HepG2 (cell line): ENCODE results near the gene SLCO4A1. TPM values are rescaled to one million over a fixed set of nuclear protein-coding genes. Genes with fewer than 3 reads are reported as not detected.

ENCODE experiments used
- CERS6 ChIP-seq: sonication (generic); formaldehyde crosslinking; IDR thresholded peaks from 2 replicates; pipeline ENCODE4 v1.5.0; 2020; ENCODE audit warnings: missing genetic modification reagents
- POGZ ChIP-seq: sonication (generic); formaldehyde crosslinking; IDR thresholded peaks from 2 replicates; pipeline ENCODE4 v1.4.0; 2020; ENCODE audit warnings: mild to moderate bottlenecking, missing genetic modification reagents
- RFX1 ChIP-seq: fragments of 450-650 bp; IDR thresholded peaks from 2 replicates; pipeline ENCODE4 v1.6.1; 2017
- SP5 ChIP-seq: IDR thresholded peaks from 2 replicates; pipeline ENCODE4 v1.6.1; 2016; ENCODE audit warnings: low read depth, borderline replicate concordance
- ZBTB20 ChIP-seq: sonication (generic); formaldehyde crosslinking; IDR thresholded peaks from 2 replicates; pipeline ENCODE4 v1.8.1; 2023; ENCODE audit warnings: missing genetic modification reagents, low read depth, mild to moderate bottlenecking, borderline replicate concordance
- ZBTB40 ChIP-seq, 2 experiments: fragments of 450-650 bp in 1 of 2; sonication (generic) in 1 of 2; formaldehyde crosslinking in 1 of 2; IDR thresholded peaks; 2 replicates each; pipeline versions ENCODE4 v1.6.1 to v1.8.0; 2016 to 2022; ENCODE audit warnings: antibody characterized with exemption in 1 of 2, mild to moderate bottlenecking in 1 of 2, missing genetic modification reagents in 1 of 2
- ZNF362 ChIP-seq: sonication (generic); formaldehyde crosslinking; IDR thresholded peaks from 2 replicates; pipeline ENCODE4 v1.4.0; 2020; ENCODE audit warnings: missing genetic modification reagents, mild to moderate bottlenecking, borderline replicate concordance
- ZNF576 ChIP-seq: sonication (generic); formaldehyde crosslinking; IDR thresholded peaks from 2 replicates; pipeline ENCODE4 v1.4.0; 2020; ENCODE audit warnings: mild to moderate bottlenecking, missing genetic modification reagents
- ZNF841 ChIP-seq: sonication (generic); formaldehyde crosslinking; IDR thresholded peaks from 2 replicates; pipeline ENCODE4 v1.8.1; 2023; ENCODE audit warnings: missing genetic modification reagents, borderline replicate concordance
- polyA plus RNA-seq, 8 experiments: library from polyadenylated mRNA; depleted of rRNA in 3 of 8; stranded (reverse) in 7 of 8; unstranded in 1 of 8; fragments of >200 nt; fragmentation: Illumina TruSeq in 4 of 8; extraction: Trizol in 4 of 8; gene quantifications; 2 replicates each; pipeline versions ENCODE4 v1.2.1 to v1.2.3, GENCODE V29; 2011 to 2016; ENCODE audit warnings: low read depth in 4 of 8, missing spikeins in 1 of 8, mixed read lengths in 1 of 8; ENCODE audit not compliant: insufficient read depth in 1 of 8
- total RNA-seq, 5 experiments: library from RNA; depleted of rRNA; stranded (reverse); fragments of >200 nt; fragmentation: Illumina TruSeq; extraction: Trizol; gene quantifications; 2 replicates each; pipeline ENCODE4 v1.2.3, GENCODE V29; 2016; ENCODE audit warnings: low read depth in 1 of 5
- TF ChIP-seq, protein P1 (sequence below): sonication (generic); formaldehyde crosslinking; IDR thresholded peaks from 2 replicates; pipeline ENCODE4 v1.5.1; 2020; ENCODE audit warnings: missing genetic modification reagents, mild to moderate bottlenecking, borderline replicate concordance
- TF ChIP-seq, protein P2 (sequence below): sonication (generic); formaldehyde crosslinking; IDR thresholded peaks from 2 replicates; pipeline ENCODE4 v1.8.0; 2022; ENCODE audit warnings: missing genetic modification reagents, mild to moderate bottlenecking, inconsistent platforms, borderline replicate concordance

Gene SLCO4A1
- total and polyA plus RNA-seq, 2 of the 13 experiments (the other 11 are each of a cell fraction or from before 2014, with no cell fraction given), result 55.5 to 112 TPM

DNA sequence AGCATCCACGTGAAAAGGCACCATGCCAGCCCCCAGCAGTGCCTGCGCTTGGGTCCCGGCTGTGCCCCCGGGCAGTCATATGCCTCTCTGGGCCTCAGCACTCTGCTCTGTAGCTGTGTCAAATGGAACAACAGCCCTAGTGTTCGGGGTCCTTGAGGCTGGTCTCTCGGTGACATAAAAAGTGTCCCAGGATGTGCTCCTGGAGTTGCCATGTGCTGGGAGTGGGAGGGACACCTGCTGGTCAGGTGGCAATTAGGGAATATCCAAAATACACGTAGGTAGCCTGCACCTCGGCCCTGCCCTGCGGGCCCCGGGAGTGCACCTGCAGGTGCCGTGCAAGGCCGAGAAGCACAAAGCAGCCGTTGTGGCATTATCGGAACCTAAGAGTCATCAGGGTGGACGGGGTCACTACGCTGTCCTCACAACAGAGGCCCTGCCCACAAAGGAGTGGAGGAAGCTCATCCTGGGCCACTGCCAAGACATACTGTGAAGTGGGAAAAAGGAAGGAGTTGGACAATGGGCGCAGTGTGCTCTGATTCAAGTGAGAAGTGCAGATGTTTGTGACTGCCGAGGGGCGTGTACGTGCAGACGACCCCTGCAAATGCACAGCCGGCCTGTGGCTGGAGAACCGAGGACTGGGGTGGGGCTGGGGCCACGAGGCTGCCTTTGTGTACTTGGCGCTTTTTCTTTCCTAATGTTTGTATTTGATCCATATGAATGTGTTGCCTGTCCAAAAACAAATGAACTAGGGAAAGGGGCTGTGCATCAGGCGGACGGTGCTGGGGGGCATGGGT is 24.6 kb downstream of the SLCO4A1 start (continued):
- no peak for TF ChIP-seq ZNF841 (CRISPR knock-in tag)
- TF ChIP-seq ZNF362 (CRISPR knock-in tag), result peak; percentile 68
- no peak for TF ChIP-seq CERS6 (CRISPR knock-in tag)
- TF ChIP-seq, protein P1, sequence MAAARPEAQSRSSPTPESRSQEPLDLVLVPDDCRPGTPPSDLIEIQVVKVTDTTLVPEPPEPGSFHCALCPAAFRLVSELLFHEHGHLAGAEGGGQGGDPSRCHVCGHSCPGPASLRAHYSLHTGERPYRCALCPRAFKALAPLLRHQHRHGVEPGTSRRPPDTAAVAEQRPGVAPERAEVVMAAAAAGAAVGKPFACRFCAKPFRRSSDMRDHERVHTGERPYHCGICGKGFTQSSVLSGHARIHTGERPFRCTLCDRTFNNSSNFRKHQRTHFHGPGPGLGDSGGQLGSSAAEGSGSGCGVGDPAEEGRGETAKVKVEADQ (CRISPR knock-in tag), result peak; percentile 40; the same call in 1 of the 2 replicates
- no peak; the same call in 1 of the 2 replicates for TF ChIP-seq POGZ (CRISPR knock-in tag)
- peak; percentile 97 for TF ChIP-seq SP5 (CRISPR knock-in tag)
- TF ChIP-seq, protein P2, sequence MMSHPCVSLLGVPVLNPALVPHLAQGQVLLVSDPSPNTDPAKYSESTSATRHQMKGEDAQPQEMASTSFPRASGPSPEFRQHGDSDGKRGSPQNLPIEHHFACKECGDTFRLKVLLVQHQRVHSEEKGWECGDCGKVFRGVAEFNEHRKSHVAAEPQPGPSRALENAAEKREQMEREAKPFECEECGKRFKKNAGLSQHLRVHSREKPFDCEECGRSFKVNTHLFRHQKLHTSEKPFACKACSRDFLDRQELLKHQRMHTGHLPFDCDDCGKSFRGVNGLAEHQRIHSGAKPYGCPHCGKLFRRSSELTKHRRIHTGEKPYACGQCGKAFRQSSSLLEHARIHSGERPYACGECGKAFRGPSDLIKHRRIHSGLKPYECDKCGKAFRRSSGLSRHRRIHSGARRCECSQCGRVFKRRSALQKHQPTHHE (CRISPR knock-in tag), result peak; percentile 89; the same call in 1 of the 2 replicates
- no peak for TF ChIP-seq RFX1
- no peak; the same call in none of the 2 replicates for TF ChIP-seq ZBTB20 (CRISPR knock-in tag)
- no peak for TF ChIP-seq ZNF576 (CRISPR knock-in tag)
- no peak for TF ChIP-seq ZBTB40 (IDR thresholded peaks at IDR 0.05)
- TF ChIP-seq ZBTB40 (CRISPR knock-in tag; IDR thresholded peaks at IDR 0.05), result no peak
